GM19025 (cell line): ENCODE measurements around the gene EEIG1.

Experiments
- ATAC-seq: cut with Tn5 transposase; IDR thresholded peaks from one replicate; pipeline ENCODE4 v1.9.1; 2021; ENCODE audit warnings: mild to moderate bottlenecking, low read depth, moderate library complexity; ENCODE audit not compliant: unreplicated experiment

EEIG1 gene

GRCh38 chr9:127961155-127961490 is 19.7 kb downstream of the EEIG1 start:
- ATAC-seq = no peak

DNA sequence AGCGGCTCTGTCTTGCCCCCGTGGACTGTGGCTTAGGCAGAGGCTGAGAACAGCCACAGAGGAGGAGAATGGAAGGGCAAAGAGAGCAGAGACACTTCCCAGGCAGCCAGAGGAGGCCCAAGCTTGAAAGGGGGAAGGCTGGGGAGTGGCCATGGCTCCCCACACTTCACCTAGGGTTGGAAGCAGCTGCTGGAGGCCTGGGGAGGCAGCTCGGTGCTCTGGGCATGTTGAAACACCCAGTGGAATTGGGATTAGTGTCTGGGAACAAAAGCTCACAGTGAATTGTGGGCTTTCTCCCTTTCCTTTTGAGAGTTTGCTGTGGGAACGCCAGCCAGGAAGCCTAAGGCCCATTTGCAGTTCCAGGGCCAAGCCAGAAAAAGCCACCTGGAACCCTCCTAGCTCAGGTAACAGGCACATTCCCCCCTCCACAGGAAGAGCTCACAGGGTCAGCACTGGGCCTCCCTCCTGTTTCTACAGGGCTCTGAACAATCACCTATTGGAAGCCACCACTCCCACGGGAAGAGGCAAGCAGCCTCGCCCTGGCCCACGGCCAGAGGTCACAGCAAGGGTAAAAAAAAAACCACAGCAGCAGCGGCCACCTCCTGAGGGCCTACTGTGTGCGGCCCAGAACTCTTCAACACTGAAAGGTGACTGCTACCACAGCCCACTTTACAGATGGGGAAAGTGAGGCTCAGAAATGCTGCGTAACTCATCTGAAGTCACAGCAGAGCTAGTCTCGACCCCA is 20.2 kb downstream of the EEIG1 start:
- ATAC-seq = no peak

- ATAC-seq = no peak
These were observed 20.9 kb downstream of the EEIG1 start for GRCh38 chr9:127959841-127960409.

DNA sequence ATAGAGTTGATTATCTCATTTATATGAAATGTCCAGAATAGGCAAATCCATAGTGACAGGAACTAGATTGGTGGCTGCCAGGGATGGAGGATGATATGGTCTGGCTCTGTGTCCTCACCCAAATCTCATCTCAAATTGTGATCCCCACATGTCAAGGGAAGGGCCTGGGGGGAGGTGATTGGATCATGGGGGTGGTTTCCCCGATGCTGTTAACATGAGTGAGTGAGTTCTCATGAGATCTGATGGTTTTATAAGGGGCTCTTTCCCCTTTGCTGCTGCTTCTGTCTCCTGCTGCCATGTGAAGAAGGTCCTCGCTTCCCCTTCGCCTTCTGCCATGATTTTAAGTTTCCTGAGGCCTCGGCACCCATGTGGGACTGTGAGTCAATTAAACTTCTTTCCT is 21.4 kb downstream of the EEIG1 start:
- no peak for ATAC-seq

GRCh38 chr9:127958728-127959127 is 22.1 kb downstream of the EEIG1 start:
- ATAC-seq = no peak

DNA sequence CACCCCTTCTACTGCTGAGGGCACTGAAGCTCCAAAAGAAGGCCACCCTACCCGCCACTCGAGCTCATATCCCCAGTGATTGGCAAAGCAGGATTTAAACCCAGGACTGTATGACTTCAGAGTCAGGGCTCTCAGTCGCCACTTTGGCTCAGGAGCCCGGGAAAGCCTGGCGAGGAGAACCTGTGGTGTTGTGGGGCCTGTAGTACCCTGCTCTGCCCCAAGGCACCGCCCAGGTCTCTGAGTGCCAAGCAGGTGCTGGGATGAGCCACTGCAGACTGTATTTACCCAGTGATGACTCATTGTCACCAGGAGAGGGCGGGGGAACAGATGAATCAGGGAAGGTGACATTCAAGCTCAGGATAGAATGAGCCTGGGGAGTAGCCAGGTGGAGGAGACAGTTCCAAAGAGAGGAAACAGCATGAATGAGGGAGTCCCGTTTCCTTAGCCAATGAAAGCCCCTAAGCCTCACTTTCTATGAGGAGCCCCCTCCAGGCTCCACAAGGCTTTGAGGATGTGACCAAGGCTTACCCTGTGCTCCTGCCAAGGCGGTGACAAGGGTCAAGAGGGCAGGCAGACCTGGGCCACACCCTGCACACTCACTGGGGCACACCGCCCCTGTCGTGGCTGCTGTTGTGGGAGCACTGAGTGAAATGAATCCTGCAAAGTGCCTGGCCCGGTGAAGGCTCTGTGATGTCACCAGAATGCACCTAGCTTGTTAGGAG is 25.3 kb downstream of the EEIG1 start:
- peak; percentile 55 for ATAC-seq

DNA sequence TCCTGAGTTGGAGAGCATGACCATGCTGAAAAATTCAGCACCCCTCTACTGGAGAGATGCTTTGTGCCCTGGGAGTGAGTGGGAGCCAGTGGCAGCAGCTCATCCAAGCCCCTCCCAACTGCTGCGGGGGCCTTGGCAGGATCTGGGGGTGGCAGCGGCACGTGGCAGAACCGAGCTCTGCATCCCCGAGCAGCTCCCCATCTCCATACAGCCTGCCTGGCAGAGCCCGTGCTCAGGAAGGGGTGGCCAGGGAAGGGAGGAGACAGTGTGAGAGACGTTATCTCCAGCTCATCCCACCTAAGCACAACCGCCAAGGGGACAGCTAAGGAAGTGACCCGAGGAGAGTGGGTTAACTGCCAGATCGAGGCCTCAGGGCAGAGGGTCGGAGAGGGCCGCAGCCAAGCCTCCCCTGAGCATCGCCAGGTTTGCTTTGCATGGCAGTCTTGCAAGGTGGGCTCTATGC is 25.9 kb downstream of the EEIG1 start:
- no peak for ATAC-seq

DNA sequence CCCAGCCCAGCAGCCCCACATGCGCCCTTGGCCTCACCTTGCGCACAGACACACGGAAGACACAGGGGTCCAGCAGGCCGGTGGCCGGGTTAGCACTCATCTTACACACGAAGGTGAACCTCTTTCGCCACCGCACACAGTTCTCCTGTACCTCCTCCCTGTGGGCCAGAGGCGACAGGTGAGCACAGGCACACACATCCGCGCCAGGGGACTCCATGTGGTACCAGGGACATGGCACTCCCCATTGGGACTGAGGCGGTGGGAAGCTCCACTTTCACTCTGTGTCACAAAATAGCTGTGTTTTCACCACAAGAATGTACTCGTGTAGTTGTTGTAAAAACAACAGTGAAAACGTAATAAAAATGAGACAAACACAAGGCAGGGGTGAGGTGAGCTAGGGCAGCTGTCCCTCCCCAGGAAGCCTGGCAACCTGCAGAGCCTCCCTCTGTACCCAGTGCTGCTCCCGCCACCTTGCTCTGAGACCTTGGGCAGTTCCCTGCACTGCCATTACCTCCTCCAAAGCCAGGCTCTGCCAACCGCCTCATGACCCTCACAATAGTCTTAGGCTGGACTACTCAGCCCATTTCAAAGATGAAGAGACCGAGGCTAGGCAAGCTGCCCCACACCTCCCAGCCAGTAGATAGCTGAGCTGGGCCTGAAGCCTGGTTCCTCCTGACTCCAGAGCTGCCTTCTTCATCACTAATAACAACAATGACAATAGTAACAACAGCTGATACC is 26.9 kb downstream of the EEIG1 start:
- no peak for ATAC-seq

- no peak for ATAC-seq
These were observed 27.6 kb downstream of the EEIG1 start for GRCh38 chr9:127953154-127953553.

GRCh38 chr9:127950513-127951289 is 30.1 kb downstream of the EEIG1 start:
- ATAC-seq = no peak

GRCh38 chr9:127949827-127950512 is 30.8 kb downstream of the EEIG1 start:
- no peak for ATAC-seq

DNA sequence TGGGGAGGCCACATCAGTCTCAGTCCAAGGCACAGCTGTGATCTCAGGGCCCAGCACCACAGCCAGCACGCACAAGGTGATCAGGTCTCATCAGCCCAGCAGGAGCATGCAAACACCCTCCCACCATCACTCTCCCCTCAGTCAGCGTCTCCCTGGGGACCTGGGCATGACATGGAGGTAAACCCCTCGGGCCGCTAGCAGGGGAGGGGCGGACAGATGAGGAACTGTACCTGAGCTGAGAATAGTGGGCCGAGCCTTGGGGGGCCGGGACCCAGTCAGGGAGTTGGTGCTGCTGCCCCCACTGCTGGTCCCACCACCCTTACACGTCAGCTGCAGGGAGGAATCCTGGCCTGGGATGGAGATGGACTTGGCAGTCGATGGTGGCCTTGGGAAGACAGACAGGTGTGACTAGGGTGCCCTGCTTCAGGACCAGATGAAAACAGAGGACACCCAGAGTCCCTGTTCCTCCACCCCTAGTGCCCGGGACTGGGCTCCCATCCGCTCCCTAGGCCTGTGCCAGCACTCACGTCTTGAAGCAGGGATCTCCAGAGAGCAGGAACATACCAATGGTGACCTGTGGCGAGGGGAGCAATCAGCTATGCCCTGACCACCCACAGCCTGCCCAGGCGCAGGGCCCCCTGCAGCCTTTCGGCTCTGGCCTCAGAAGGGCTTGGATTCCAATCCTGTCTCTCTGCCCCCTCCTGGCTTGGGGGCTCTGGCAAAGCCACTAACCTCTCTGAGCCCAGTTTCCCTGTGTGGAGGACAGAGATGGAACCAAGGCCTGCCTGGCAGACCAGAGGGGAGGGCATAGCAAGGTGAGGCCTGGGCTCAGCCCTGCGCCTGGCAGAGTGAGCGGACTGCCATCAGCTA is 32.7 kb downstream of the EEIG1 start:
- no peak for ATAC-seq

- no peak for ATAC-seq
These were observed 34.1 kb downstream of the EEIG1 start for GRCh38 chr9:127946728-127947127.

DNA sequence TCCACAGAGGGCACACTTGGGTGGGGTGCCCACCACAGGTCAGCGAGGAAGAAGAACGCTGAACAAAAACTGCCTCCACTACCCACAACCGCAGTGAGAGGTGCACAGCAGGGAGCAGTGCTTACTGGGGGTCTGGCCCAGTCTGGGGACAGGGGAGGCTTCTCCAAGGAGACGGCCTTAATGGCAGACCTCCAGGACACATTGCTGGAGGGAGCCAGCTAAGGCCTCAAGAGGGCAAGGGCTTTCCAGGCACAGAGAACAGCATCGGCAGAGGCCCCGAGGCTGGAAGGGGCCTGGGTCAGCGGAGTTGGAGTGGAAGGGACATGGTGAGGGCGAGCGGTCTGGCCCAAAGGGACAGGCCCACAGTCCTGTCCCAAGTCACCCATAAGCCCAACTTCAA is 34.8 kb downstream of the EEIG1 start:
- ATAC-seq = no peak

DNA sequence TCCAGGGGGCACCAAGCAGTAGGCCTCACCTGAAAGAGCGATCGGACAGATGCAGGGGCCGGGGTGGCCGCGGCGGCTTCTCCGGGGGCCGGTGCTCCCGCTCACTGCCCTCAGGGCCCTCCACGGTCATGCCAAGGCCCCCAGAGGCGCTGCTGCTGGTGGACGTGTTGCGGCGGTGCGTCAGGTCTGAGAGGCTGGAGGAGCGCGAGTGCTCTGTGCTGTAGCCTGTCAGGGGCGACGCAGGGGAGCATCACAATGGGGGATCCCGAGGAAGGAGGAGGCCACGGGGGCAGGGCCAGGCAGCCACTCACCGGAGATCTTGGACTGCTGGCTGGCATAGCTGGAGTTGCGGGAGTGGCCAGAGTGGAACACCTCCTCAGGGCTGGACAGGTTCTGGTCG is 35.5 kb downstream of the EEIG1 start:
- no peak for ATAC-seq

- no peak for ATAC-seq
These were observed 36.1 kb downstream of the EEIG1 start for GRCh38 chr9:127944586-127945218.

DNA sequence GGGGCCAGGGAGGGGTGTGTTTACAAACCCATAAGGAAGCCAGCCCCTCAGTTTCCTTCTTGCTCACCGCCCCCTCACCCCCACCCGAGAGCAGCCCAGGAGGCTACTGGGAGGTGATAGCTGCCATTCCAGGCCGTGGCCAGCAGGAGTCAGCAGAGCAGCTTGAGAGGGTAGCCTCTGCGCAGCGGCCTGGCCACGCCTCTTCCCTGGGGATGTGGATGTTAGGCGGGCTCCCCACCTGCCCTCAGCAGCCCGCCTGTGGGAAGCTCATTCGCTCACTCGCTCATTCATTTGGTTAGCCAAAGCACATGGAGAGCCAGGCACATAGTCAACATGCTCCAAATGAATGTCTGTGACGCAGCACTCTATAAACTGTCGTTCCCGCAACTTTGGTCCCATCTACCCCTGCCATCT is 37.1 kb downstream of the EEIG1 start:
- ATAC-seq = no peak

DNA sequence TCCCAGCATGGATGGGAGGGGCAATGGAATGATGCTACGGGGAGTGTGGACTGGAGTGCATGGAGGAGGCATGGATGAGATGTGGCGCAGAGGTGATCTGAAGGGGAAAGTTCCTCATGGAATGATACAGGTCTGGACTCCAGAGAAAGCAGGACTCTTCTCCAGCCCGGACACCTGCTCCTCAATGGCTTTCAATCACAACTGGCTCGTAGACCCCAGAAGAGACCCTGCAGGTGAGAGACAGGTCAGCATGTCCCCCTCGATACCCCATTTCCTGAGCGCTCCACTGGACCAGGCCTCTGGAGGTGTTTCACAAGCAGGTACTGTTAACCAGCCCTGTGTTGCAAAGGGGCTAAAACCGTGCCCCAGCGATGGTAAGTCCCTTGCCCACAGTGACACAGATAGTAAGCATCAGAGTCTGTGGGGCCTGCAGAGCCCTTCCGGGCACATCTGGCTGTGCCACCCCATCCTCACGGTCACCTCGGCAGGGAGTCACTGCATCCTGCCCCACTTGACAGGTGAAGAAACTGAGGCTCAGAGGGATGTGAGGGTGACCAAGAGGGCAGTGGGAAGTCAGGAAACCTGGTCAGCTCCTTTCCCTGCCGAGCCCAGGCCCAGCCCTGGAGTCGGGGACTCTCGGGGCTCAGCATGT is 37.7 kb downstream of the EEIG1 start:
- no peak for ATAC-seq
